ENCODE results near the gene KANSL3.

DNA sequence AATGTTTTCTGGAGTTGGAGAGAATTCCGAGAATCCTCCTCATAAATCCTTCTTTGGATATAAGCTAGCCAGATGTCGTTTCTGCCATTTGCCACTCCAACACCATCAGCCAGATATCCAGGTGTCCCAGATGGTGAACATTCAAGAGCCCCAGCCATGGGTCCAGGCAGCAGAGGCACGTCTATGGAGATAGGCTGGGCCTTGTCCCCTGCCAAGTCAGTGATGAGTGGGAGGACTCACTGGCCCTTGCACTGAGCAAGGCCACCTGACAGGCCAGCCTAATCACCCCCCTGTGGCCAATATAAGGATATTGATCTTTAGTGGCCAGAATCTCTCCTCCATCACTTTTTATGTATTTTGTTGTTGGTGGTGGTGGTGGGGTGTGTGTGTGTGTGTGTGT is 73.5 kb downstream of the KANSL3 start:
- TF ChIP-seq, protein P1, sequence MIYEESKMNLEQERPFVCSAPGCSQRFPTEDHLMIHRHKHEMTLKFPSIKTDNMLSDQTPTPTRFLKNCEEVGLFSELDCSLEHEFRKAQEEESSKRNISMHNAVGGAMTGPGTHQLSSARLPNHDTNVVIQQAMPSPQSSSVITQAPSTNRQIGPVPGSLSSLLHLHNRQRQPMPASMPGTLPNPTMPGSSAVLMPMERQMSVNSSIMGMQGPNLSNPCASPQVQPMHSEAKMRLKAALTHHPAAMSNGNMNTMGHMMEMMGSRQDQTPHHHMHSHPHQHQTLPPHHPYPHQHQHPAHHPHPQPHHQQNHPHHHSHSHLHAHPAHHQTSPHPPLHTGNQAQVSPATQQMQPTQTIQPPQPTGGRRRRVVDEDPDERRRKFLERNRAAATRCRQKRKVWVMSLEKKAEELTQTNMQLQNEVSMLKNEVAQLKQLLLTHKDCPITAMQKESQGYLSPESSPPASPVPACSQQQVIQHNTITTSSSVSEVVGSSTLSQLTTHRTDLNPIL (CRISPR knock-in tag; IDR thresholded peaks at IDR 0.05; ENCODE audit: low read depth) = no peak
- TF ChIP-seq TCF4 (CRISPR knock-in tag; IDR thresholded peaks at IDR 0.05; ENCODE audit: borderline replicate concordance) = no peak
- TF ChIP-seq ZFP30 (CRISPR knock-in tag; IDR thresholded peaks at IDR 0.05) = no peak
- TF ChIP-seq, protein P2, sequence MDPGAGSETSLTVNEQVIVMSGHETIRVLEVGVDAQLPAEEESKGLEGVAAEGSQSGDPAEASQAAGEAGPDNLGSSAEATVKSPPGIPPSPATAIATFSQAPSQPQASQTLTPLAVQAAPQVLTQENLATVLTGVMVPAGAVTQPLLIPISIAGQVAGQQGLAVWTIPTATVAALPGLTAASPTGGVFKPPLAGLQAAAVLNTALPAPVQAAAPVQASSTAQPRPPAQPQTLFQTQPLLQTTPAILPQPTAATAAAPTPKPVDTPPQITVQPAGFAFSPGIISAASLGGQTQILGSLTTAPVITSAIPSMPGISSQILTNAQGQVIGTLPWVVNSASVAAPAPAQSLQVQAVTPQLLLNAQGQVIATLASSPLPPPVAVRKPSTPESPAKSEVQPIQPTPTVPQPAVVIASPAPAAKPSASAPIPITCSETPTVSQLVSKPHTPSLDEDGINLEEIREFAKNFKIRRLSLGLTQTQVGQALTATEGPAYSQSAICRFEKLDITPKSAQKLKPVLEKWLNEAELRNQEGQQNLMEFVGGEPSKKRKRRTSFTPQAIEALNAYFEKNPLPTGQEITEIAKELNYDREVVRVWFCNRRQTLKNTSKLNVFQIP (CRISPR knock-in tag; IDR thresholded peaks at IDR 0.05; ENCODE audit: borderline replicate concordance, low read depth) = no peak
- TF ChIP-seq ARNTL (CRISPR knock-in tag; IDR thresholded peaks at IDR 0.05; ENCODE audit: borderline replicate concordance, low read depth) = no peak
